Measurements from ENCODE around the gene OSBPL5.

- no peak for TF ChIP-seq CTCF (tag by site-specific recombination; IDR thresholded peaks at IDR 0.05)
- no peak for TF ChIP-seq YY1 (tag by site-specific recombination; IDR thresholded peaks at IDR 0.05)
- TF ChIP-seq ZNF292 (tag by site-specific recombination; IDR thresholded peaks at IDR 0.05; ENCODE audit: borderline replicate concordance, low read depth): no peak
- TF ChIP-seq ZNF221 (tag by site-specific recombination; IDR thresholded peaks at IDR 0.05; ENCODE audit: borderline replicate concordance): no peak
- TF ChIP-seq, protein P1, sequence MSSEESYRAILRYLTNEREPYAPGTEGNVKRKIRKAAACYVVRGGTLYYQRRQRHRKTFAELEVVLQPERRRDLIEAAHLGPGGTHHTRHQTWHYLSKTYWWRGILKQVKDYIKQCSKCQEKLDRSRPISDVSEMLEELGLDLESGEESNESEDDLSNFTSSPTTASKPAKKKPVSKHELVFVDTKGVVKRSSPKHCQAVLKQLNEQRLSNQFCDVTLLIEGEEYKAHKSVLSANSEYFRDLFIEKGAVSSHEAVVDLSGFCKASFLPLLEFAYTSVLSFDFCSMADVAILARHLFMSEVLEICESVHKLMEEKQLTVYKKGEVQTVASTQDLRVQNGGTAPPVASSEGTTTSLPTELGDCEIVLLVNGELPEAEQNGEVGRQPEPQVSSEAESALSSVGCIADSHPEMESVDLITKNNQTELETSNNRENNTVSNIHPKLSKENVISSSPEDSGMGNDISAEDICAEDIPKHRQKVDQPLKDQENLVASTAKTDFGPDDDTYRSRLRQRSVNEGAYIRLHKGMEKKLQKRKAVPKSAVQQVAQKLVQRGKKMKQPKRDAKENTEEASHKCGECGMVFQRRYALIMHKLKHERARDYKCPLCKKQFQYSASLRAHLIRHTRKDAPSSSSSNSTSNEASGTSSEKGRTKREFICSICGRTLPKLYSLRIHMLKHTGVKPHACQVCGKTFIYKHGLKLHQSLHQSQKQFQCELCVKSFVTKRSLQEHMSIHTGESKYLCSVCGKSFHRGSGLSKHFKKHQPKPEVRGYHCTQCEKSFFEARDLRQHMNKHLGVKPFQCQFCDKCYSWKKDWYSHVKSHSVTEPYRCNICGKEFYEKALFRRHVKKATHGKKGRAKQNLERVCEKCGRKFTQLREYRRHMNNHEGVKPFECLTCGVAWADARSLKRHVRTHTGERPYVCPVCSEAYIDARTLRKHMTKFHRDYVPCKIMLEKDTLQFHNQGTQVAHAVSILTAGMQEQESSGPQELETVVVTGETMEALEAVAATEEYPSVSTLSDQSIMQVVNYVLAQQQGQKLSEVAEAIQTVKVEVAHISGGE (tag by site-specific recombination; conservative IDR thresholded peaks at IDR 0.05; ENCODE audit: low read depth): no peak
- no peak for TF ChIP-seq ZNF184 (tag by site-specific recombination; IDR thresholded peaks at IDR 0.05)
- no peak for TF ChIP-seq PATZ1 (tag by site-specific recombination; IDR thresholded peaks at IDR 0.05)
- TF ChIP-seq ZNF239 (tag by site-specific recombination; IDR thresholded peaks at IDR 0.05): no peak
These were observed 62.5 kb downstream of the OSBPL5 start for GRCh38 chr11:3102641-3102921.

Measured in HEK293 (cell line).